Superior temporal gyrus (tissue), 1 donor: Measurements from ENCODE around the gene VENTX.
"Not testable (repeated sequence)": the region's sequence is repeated elsewhere in the genome, so short reads cannot be mapped to it uniquely, and the experiment has no call there.

Source experiments
- DNase-seq: peaks from one replicate; pipeline ENCODE4 v3.0.0-alpha.2; 2016; ENCODE audit errors: extremely low spot score

Gene VENTX

DNA sequence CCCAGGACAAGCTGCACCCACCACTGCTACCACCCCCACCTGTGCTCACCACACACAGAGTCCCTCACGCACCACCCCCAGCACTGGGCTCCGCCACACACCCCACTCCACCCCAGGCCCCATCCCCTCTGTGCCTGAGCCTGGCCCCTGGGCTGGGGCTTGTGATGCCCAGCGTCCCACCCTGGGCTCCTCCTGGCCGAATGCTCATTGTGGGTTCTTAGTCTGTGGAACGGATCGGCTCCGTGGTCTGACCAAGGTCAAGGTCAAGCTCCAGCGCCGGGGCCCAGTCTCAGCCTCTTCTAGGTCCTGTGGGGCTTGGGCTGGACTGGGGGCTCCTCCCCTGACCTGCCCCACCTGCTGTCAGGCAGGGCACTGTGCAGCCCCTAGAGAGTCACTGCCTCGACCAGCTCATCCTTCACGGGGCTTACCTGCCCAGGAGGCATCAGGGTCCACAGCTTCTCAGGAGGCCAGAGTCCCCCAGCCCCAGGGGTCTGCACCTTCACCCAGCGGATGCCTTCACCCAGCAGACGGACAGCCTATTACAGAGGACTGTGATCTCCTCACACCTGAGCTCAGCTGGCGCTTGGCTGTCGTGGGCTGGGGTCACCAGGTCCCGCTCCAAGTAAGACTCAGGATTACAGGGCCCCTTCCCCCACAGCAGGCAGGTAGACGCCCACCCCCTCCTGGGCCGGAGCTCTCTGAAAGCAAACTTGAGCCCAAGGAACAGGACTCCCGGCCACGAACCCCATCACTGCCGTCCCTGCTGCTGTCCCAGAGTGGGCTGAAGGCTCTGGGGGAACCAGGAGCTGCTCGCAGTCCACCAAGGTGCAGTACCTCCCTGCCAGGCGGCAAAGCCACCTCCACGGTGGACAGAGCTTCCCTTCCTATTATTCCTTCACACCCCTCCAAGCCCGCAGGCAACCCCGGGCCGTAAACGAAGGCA, 22.9 kb upstream of the VENTX start:
- DNase-seq = no peak

DNA sequence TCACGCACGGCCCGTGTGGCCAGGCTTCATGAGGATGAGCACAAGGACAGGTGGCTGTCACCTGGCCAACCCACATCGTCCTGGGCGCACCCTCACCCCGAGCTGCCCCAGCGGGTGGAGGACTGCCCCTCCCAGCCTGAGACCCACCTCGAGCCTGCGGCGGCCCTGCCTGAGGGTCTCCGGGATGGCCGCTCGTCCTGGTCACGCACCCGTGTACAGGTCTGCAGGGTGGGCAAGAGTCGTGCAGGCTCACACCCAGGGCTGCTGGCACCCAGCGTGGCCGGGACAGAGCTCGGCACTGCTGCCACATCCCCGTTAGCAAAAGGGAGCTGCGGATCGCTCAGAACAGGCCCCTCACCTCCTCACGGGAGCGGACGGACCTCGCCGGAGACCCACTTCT, 22.1 kb upstream of the VENTX start:
- DNase-seq = no peak

- DNase-seq = no peak
Measured at GRCh38 chr10:133216776-133217175, 20.9 kb upstream of the VENTX start.

- no peak for DNase-seq
Measured at GRCh38 chr10:133217800-133218589, 19.7 kb upstream of the VENTX start.

- DNase-seq = no peak
Measured at GRCh38 chr10:133218891-133219290, 18.8 kb upstream of the VENTX start.

GRCh38 chr10:133219782-133220181, 17.9 kb upstream of the VENTX start:
- no peak for DNase-seq

DNA sequence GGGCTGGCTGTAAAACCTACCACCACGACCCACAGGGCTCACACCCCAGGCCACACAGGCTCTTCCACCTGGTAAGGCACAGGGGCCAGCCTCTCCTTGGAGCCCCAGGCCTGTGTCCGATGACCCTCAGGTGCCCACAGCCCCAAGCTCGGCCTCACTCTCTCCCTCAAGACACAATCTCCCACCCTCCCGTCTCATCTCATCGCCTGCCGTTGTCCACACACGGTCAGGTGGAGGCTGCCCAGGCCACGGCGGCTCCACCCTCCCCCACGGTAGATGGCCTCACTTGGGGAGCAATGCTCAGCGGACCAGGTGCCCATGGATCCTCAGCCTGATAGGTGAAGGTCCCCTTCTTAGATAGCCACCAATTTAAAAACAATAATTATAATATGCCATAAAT, 16.3 kb upstream of the VENTX start:
- DNase-seq = no peak

DNA sequence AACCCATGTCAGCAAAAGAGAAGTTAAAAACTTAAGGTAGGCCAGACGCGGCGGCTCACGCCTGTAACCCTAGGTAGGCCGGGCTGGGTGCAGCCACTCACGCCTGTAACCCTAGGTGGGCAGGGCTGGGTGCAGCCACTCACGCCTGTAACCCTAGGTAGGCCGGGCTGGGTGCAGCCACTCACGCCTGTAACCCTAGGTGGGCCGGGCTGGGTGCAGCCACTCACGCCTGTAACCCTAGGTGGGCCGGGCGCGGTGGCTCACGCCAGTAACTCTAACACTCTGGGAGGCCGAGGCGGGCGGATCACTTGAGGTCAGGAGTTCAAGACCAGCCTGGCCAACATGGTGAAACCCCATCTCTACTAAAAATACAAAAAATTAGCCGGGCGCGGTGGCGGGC, 15.9 kb upstream of the VENTX start:
- not testable (repeated sequence) for DNase-seq

DNA sequence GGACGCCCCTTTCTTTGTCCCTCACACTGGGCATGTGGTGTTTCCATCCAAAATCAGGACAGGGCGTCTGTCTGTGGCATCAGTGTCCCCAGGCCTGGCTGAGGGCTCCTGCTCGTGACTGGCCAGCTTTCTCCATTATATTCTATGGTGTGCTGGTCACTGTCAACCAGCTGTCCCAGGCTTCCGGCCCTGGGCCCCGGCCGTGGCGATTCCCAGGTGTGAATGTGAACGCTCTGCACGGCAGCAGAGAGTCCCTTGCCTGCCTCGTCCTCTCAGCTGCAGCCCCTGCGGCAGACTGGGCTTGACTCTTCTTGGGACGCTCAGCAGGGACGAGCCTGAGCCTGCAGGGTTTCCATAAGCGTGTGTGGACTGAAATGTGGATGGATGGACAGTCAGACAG, 13.6 kb upstream of the VENTX start:
- DNase-seq = no peak

GRCh38 chr10:133224756-133225372, 12.8 kb upstream of the VENTX start:
- peak; percentile 20 for DNase-seq

DNA sequence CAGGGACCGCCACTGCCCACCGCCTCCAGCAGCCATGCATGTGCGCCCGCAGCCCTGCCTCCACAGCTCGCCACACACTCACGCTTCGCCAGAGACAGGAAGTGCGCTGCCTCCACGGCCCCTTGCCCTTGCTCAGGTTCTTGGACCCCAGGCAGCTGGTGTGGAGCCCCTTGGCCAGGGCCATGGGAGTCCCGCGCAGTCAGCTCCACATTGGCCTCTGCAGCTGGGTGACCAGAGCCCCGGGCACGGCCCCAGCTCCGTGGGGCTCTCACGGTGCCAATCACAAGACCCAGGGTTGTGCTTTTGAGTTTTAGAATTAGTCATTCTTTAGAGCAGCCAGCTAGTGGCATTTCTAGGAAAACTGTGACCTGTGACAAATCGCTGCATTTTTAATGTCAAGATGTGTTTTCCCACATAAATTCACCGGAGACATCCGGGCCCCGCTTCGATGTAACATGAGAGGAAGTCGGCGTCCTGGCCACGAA, 11.9 kb upstream of the VENTX start:
- DNase-seq = no peak

GRCh38 chr10:133226251-133226808, 11.3 kb upstream of the VENTX start:
- no peak for DNase-seq

DNA sequence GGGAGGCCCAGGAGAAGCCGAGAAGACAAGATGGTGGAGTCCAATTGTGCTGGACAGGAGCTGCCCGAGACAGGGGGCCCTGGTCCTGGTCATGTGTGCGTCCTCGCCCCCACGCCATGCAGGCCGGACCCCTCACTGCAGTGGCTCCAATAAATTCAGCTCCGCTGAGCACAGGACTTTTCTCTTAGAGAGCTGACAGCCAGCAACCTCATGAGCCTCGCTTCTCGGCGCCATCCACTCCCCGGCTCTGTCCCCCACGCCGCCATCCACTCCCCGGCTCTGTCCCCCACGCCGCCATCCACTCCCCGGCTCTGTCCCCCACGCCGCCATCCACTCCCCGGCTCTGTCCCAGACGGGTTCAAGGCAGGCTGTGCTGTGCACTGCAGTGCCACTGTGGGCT, 10.4 kb upstream of the VENTX start:
- no peak for DNase-seq

DNA sequence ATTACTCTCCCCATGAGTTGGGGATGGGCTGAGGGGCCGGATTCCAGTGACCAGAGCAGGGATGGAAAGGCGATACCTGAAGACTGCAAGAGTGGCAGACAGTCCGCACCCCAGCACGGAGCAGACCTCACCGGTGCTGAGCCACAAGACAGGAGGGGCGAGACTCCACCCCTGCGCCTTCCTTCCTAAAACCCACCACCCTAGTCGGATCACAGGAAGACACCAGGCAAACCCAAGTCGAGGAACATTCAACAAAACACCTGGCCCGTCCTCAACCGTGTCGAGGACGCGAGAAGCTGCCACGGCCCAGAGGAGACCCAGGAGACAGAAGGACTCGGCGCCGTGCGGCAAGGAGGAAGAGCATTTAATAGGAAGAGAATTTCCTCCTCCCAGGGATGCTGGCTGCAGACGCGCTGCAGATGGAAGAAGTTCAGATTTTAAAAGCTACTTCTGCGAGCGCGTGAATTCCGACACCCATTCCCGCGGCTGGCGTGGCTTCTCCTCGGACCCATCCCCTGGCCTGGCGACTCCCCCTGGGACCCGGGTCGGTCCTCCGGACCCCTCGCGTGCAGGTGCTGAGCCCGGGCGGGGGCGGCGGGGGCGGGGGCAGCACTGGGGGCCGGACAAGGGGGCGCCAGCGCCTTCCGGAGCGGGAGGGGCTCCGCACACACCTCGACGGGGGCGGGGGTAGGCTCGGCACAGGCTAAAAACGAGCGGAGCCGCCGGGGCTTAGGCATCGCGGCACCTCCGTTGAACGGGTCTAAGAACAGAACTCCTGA, 8.2 kb upstream of the VENTX start:
- no peak for DNase-seq

- no peak for DNase-seq
Measured at GRCh38 chr10:133230044-133230361, 7.7 kb upstream of the VENTX start, which contains the start of gene UTF1. UTF1 (plus strand) TSS chr10:133230217; CDS start chr10:133230289, 72 bp downstream.

DNA sequence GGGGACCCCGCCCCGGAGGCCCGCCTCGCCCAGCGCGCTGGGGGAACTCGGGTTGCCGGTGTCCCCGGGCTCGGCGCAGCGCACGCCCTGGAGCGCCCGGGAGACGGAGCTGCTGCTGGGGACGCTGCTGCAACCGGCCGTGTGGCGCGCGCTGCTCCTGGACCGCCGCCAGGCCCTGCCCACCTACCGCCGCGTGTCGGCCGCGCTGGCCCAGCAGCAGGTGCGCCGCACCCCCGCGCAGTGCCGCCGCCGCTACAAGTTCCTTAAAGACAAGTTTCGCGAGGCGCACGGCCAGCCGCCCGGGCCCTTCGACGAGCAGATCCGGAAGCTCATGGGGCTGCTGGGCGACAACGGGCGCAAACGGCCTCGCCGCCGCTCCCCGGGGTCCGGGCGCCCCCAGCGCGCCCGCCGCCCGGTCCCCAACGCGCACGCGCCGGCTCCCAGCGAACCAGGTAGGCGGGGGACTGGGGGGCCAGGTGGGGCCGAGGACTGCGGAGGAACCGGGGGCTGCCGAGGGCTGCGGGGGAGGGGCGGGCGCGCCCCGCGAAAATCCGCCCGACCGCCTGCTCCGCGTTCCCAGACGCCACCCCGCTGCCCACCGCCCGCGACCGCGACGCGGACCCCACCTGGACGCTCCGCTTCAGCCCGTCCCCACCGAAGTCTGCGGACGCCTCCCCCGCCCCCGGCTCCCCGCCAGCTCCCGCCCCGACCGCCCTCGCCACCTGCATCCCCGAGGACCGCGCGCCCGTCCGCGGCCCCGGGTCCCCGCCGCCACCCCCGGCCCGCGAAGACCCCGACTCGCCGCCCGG, 7.1 kb upstream of the VENTX start:
- DNase-seq = no peak

GRCh38 chr10:133231244-133231945, 6.3 kb upstream of the VENTX start:
- no peak for DNase-seq

DNA sequence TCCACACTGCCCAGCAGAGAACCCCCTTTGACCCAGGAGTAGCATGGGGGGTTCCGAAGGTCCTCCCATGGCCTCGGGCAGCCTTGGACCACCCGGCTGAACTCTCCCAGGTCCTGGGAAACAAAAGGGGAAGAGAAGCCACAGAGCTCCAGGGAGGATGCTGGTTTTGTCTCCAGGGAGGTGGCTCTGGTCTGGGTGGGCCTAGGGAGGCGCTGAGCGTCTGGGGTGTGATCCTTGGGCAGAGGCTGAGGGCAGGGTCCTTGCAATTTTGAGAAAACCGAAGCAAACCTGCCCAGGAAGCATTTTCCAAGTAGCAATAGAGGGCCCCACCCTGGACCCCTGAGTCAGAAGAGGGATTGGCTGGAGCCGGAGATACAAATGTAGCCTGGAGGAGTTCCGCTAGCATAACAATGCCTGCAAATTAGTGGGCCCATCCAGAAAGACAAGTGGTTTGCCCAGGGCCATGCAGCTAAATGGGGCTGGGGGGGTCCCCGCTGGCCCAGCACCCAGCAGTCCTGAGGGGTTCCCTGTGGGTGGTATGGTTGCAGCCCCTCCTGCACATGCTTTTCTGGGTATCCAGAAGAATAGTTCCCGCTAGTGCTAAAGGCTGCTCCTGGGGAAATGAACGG, 5.6 kb upstream of the VENTX start:
- no peak for DNase-seq

DNA sequence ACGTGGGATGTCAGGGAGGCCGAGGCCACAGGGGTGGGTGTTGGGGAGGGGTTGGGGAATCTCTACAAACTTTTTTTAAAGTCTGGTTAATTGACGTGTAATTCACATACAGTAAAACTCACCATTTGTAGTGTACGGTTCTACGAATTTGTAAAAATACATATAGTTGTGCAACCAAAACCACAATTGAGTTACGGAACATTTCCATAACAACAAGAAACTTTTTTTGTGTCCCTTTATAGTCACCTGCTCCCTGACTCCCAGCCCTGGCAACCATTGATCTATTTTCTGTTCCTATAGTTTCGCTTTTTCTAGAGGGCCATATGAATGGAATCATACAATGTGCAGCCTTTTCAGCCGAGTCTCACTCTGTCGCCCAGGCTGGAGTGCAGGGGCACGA, 2.9 kb upstream of the VENTX start:
- not testable (repeated sequence) for DNase-seq
